Mucosa of descending colon (tissue), 3 donors: ENCODE results near the gene TPPP3. TPM values are rescaled to one million over a fixed set of nuclear protein-coding genes. Genes with fewer than 3 reads are reported as not detected.

ENCODE experiments used
- ATAC-seq: fragments of 200-7000 bp; cut with Tn5 transposase; one replicate; pipeline ENCODE4 v1.9.1; 2020; ENCODE audit warnings: mild to moderate bottlenecking, moderate library complexity
- DNase-seq, 3 donors: peaks; one replicate each; pipeline ENCODE4 v3.0.0-alpha.2; 2020
- H3K36me3 ChIP-seq: fragments of 200-600 bp; one replicate; pipeline ENCODE4 v1.8.0; 2021; ENCODE audit warnings: low read depth, mild to moderate bottlenecking
- H3K4me1 ChIP-seq: fragments of 200-600 bp; one replicate; pipeline ENCODE4 v1.8.0; 2021; ENCODE audit warnings: low read depth, mild to moderate bottlenecking
- H3K4me3 ChIP-seq: fragments of 200-600 bp; one replicate; pipeline ENCODE4 v1.8.0; 2021; ENCODE audit warnings: mild to moderate bottlenecking
- H3K9me3 ChIP-seq: fragments of 200-600 bp; one replicate; pipeline ENCODE4 v1.8.0; 2021; ENCODE audit warnings: mild to moderate bottlenecking
- intact Hi-C, 2 donors: fragments of 100-400 bp; cut with DNase I in 1 of 2; cut with micrococcal nuclease in 1 of 2; formaldehyde crosslinking; loops; one replicate each; pipeline versions ENCODE4 v1.11.0 to v1.11.1; 2022; cut with DNase I, micrococcal nuclease
- total RNA-seq, 3 donors: library from RNA; stranded (reverse); fragmentation: NEBNext Ultra II Directional in 2 of 3; extraction: Animal tissue kit (Norgen Biotek cat#: 25700) in 2 of 3; gene quantifications; one replicate each; pipeline versions ENCODE4 v1.2.1 to v1.2.4, GENCODE V29; 2021 to 2023
- TF ChIP-seq, protein P1 (sequence below): fragments of 200-600 bp; IDR thresholded peaks from one replicate; pipeline ENCODE4 v1.8.0; 2022; ENCODE audit warnings: antibody characterized with exemption, mild to moderate bottlenecking
- donor health status: DM: no; HTN: no; CAD: no; lungs with moderate emphysema.
- donor health status: DM: no; HTN: no; CAD: no.
- donor health status: DM: no; HTN: yes; CAD: no.

TPPP3 gene
- total RNA-seq, 3 donors from 2014 or later, result 3.8 to 23.8 (median 4.8) TPM

DNA sequence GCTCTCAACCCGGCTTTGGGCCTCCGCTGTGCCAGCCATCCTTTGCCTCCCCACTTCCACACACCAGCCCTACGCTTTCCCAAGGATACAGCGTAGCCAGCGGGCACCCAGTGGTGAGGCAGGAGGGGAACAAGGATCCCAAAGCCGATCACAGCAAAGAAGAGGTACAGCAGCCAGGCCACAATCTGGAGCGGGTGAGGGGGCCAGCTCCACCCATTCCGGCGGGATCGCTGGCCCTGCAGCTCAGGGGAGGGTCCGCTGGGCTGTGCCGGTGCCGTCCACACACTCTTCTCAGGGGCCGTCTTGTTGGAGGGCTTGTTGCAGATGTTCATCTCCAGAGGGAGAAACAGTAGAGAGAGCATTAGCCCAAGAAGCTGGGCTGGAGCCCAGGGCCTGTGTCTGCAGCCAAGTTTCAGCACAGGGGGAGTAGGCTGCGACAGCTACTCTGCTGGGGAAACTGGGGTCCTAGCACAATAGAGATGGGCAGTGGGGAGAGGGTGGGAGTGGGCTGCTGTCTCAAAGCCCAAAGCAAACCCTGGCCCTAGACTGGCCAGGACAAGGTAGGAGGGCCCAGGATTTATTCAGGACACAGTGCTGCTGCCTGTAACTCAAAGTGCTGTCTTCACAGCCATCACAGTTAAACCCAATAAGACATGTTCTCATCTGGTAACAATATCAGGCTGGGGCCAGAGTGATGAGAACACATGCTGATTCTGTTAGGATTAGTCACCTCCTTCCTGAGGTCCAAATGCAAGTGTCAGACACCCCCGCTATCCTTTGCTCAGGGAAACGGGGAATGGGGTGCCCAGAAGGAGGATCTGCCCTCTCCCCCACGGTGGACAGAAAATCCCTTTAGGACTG, 13.0 kb upstream of the TPPP3 start:
- intact Hi-C loops, result no loop called here
- ATAC-seq (no peak), DNase-seq (peak in 1 of 3 donors; percentile 48)
- TF ChIP-seq, protein P1, sequence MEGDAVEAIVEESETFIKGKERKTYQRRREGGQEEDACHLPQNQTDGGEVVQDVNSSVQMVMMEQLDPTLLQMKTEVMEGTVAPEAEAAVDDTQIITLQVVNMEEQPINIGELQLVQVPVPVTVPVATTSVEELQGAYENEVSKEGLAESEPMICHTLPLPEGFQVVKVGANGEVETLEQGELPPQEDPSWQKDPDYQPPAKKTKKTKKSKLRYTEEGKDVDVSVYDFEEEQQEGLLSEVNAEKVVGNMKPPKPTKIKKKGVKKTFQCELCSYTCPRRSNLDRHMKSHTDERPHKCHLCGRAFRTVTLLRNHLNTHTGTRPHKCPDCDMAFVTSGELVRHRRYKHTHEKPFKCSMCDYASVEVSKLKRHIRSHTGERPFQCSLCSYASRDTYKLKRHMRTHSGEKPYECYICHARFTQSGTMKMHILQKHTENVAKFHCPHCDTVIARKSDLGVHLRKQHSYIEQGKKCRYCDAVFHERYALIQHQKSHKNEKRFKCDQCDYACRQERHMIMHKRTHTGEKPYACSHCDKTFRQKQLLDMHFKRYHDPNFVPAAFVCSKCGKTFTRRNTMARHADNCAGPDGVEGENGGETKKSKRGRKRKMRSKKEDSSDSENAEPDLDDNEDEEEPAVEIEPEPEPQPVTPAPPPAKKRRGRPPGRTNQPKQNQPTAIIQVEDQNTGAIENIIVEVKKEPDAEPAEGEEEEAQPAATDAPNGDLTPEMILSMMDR, result no peak
- Histone ChIP-seq H3K4me1 (peaks cover 16% of the 10 kb centered on the region), H3K36me3 (no peaks in the 10 kb centered on the region), H3K4me3 (no peak overlapping the region), H3K9me3 (no peaks in the 10 kb centered on the region)

DNA sequence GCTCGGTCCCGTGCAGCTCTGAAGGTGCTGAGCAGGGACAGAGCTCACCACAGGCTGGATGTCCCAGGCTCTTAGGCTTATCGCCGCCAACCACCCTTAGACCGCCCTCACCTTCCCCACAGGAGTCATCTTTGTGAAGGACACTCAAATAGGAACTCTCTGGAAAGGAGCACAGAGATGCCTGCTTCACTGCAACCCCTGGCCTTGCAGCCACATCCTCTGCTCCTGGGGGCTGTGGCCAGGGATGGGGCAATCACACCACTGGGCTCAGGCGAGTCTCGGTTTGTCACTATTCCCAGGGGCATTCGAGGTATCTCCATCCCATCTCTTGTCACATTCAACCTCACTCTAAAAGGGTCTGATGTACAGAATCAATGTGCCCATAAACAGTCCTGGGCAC, 12.0 kb upstream of the TPPP3 start:
- DNase-seq (no peak), ATAC-seq (no peak)
- Histone ChIP-seq H3K9me3 (no peaks in the 10 kb centered on the region), H3K36me3 (no peaks in the 10 kb centered on the region), H3K4me3 (no peak overlapping the region), H3K4me1 (peaks cover 16% of the 10 kb centered on the region)
- intact Hi-C loops, result no loop called here
- TF ChIP-seq, protein P1, result no peak

DNA sequence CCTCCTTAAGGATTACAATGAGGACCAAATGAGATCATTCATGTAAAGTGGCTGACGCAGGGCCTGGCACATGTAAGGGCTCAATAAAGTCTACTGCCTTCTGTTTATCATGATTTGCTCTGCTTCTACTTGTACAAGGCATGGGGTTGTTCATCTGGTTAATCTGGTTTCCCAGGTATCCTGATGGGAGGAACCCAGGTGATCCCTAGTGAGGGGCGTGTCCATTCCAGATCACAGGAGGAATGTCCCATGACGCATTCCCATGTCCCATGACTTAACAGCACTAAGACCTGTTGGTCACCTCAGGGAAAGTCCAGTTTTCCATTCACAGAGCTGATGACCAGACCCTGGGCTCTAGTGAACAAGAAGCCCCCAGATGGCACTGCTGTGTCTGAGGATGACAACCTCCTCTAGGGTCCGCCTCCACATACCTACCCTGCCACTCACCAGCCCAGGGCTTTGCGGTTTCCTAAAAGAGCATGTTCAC, 11.5 kb upstream of the TPPP3 start:
- Histone ChIP-seq H3K9me3 (no peaks in the 10 kb centered on the region), H3K4me1 (peaks cover 16% of the 10 kb centered on the region), H3K36me3 (no peaks in the 10 kb centered on the region), H3K4me3 (no peak overlapping the region)
- intact Hi-C loops, result no loop called here
- peak; percentile 93 for ATAC-seq
- TF ChIP-seq, protein P1, result no peak
- peak; percentile 53 to 95 (median 71) for DNase-seq

DNA sequence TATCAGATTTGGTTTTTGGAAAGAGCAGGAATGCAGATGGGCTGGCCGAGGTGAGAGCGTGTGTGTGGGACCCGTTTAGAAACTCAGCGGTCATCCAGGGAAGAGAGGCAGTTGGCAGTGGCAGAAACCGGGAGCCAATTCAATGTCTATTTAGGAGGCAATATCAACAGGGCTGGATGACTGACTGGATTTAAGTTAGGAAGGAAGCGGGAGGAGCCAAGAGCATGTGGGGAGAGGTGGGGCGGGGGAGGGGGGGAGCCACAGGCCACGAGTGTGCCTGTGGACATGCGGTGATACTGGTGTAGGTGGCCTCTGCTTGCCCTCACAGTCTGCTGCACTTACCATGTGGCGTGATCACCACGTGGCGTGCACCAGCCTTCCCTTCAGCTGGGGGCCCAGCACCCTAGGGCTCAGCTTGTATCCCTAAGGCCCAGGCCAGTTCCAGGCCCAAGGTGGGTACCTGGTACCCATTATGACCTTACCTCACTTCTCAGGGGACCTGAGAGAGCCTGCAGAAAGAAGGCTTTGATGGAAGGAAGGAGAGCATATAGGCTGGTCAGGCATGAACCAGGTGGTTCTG, 10.8 kb upstream of the TPPP3 start:
- DNase-seq, result peak in 1 of 3 donors; percentile 48
- H3K4me1 ChIP-seq, result peaks cover 18% of the 10 kb centered on the region
- H3K36me3 ChIP-seq, result no peaks in the 10 kb centered on the region
- no peak overlapping the region for H3K4me3 ChIP-seq
- intact Hi-C loops, result no loop called here
- no peaks in the 10 kb centered on the region for H3K9me3 ChIP-seq
- ATAC-seq, result peak; percentile 3
- TF ChIP-seq, protein P1, result no peak

DNA sequence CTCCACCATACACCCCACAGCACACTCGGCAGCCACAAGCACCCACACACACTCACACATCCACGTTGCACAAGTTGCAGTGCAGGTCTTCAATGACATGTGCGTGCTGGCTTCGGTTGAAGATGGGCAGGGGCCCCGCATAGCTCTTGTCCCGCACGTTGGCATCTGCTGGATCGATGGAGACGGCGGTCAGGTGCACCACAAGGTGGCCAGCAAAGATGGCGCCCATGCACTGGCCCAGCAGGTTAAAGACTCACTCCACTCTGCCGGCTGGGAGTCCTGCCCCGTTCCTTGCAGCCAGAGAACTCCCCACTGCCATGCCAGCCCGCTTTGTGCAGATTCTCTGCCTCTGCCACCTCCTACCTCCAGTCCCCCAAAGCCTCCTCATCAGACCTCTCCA, 7.6 kb upstream of the TPPP3 start:
- no peak for DNase-seq
- Histone ChIP-seq H3K36me3 (no peaks in the 10 kb centered on the region), H3K4me3 (no peak overlapping the region), H3K9me3 (no peaks in the 10 kb centered on the region), H3K4me1 (peaks cover 30% of the 10 kb centered on the region)
- ATAC-seq, result no peak
- TF ChIP-seq, protein P1, result no peak
- intact Hi-C loops, result no loop called here
